Measurements from ENCODE around the gene COL27A1.

DNA sequence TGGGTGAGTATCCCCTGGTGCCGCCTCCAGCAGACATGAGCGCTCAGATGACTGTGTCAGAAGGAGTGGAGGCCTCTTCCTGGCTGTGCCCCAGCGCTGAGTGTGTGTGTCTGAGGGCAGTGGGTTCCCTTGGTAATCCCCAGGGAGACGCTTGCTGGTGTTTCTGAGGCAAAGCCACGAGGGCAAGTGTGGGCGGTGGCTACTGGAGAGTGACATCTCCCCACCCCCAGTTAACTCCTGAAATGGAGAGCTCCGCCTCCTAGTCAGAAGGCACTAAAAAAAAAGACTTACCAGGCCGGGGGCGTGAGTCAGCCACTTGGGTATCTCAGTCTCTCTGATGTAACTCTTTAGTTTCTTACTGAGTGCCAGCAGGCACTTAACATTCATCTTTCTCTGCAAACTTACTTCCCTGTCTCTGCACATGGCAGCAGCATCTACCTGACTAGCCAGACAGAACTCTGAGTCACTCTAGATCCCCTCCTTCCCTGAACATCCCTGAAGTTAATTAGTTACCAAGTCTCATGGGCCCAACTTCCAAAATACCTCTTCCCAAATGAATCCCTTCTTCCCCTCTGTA lies 193.7 kb downstream of the COL27A1 start:
- TF ChIP-seq POLR2A (IDR thresholded peaks at IDR 0.05; ENCODE audit: low read length) (no peak), GATA1 (IDR thresholded peaks at IDR 0.05; ENCODE audit: low read depth, low read length) (no peak)

Measured in erythroblast (primary cell).